Activated CD8-positive, alpha-beta memory T cell treated with anti-CD3 and anti-CD28 coated beads, Interleukin-2, amount 50 U/mL, for 1 hour (primary cell): ENCODE results near the gene ART3.
"Not testable (repeated sequence)": the region's sequence is repeated elsewhere in the genome, so short reads cannot be mapped to it uniquely, and the experiment has no call there.

Experiments
- DNase-seq: peaks from one replicate; pipeline ENCODE4 v3.0.0-alpha.2; 2020; ENCODE audit errors: extremely low read depth

ART3 gene

GRCh38 chr4:76074468-76074867, at the start of gene ART3:
ART3 (plus strand) TSS chr4:76074709; CDS start chr4:76075890, 1,181 bp downstream.
- no peak for DNase-seq

- DNase-seq = no peak
Observed at GRCh38 chr4:76028350-76028765, 46.2 kb upstream of the ART3 start.

GRCh38 chr4:76029300-76029699, 45.2 kb upstream of the ART3 start:
- DNase-seq = no peak

GRCh38 chr4:76035141-76035540, 39.4 kb upstream of the ART3 start:
- DNase-seq = no peak

- no peak for DNase-seq
Observed at GRCh38 chr4:76035799-76036380, 38.6 kb upstream of the ART3 start, which contains the start of gene CXCL11. CXCL11 (minus strand) TSS chr4:76036070; CDS start chr4:76035987, 83 bp downstream.

GRCh38 chr4:76036855-76037254, 37.7 kb upstream of the ART3 start:
- no peak for DNase-seq

GRCh38 chr4:76042241-76042998, 32.1 kb upstream of the ART3 start:
- DNase-seq = not testable (repeated sequence)

GRCh38 chr4:76043306-76043705, 31.2 kb upstream of the ART3 start:
- not testable (repeated sequence) for DNase-seq

GRCh38 chr4:76044686-76045085, 29.8 kb upstream of the ART3 start:
- DNase-seq = not testable (repeated sequence)

GRCh38 chr4:76049860-76050416, 24.6 kb upstream of the ART3 start:
- not testable (repeated sequence) for DNase-seq

GRCh38 chr4:76050560-76051050, 23.9 kb upstream of the ART3 start:
- DNase-seq = not testable (repeated sequence)

- DNase-seq = no peak
Observed at GRCh38 chr4:76053730-76054129, 20.8 kb upstream of the ART3 start.

- DNase-seq = no peak
Observed at GRCh38 chr4:76055016-76055415, 19.5 kb upstream of the ART3 start.

- no peak for DNase-seq
Observed at GRCh38 chr4:76055421-76055820, 19.1 kb upstream of the ART3 start.

- no peak for DNase-seq
Observed at GRCh38 chr4:76058302-76058701, 16.2 kb upstream of the ART3 start.

- no peak for DNase-seq
Observed at GRCh38 chr4:76058888-76059426, 15.6 kb upstream of the ART3 start.

GRCh38 chr4:76059750-76060149, 14.8 kb upstream of the ART3 start:
- DNase-seq = no peak

GRCh38 chr4:76060506-76060905, 14.0 kb upstream of the ART3 start:
- DNase-seq = no peak

GRCh38 chr4:76061421-76061820, 13.1 kb upstream of the ART3 start:
- no peak for DNase-seq

- DNase-seq = no peak
Observed at GRCh38 chr4:76061982-76062381, 12.5 kb upstream of the ART3 start.

- no peak for DNase-seq
Observed at GRCh38 chr4:76066546-76066945, 8.0 kb upstream of the ART3 start.

- peak; percentile 27 for DNase-seq
Observed at GRCh38 chr4:76067652-76068286, 6.7 kb upstream of the ART3 start.
